Left kidney (tissue), 8 donors: ENCODE measurements around the gene LDAH. TPM values are rescaled to one million over a fixed set of nuclear protein-coding genes. Genes with fewer than 3 reads are reported as not detected.

Experiments used
- DNase-seq: peaks from one replicate; pipeline ENCODE4 v3.0.0-alpha.2; 2013
- long read RNA-seq, 8 donors: transcript quantifications; one replicate each; lab custom pipeline, GENCODE V29; 2026
- polyA plus RNA-seq: library from polyadenylated mRNA; unstranded; fragments of 120-200 nt; gene quantifications from one replicate; pipeline ENCODE4 v1.2.1, GENCODE V29; 2013; ENCODE audit not compliant: insufficient read length

The LDAH gene
- polyA plus RNA-seq = 36.8 TPM
- long read RNA-seq, donor 1, transcript LDAH-201 (7 exons, 2,907 nt) = major isoform, 5 of 12 reads
- long read RNA-seq, donor 1, partial matches to known transcripts = 0 of 12 reads
- long read RNA-seq, donor 1, other reads (novel, unspliced or antisense) = 0 of 12 reads
- long read RNA-seq, donor 2, partial matches to known transcripts = 0 of 4 reads
- long read RNA-seq, donor 2, other reads (novel, unspliced or antisense) = 0 of 4 reads
- long read RNA-seq, donor 3, transcript LDAH-201 (7 exons, 2,907 nt) = major isoform, 9 of 10 reads
- long read RNA-seq, donor 3, partial matches to known transcripts = 0 of 10 reads
- long read RNA-seq, donor 3, other reads (novel, unspliced or antisense) = 0 of 10 reads
- long read RNA-seq, donor 4 = 0 reads
- long read RNA-seq, donor 5, transcript LDAH-201 (7 exons, 2,907 nt) = major isoform, 8 of 12 reads
- long read RNA-seq, donor 5, partial matches to known transcripts = 0 of 12 reads
- long read RNA-seq, donor 5, other reads (novel, unspliced or antisense) = 0 of 12 reads
- long read RNA-seq, donor 6, partial matches to known transcripts = 0 of 9 reads
- long read RNA-seq, donor 6, other reads (novel, unspliced or antisense) = 0 of 9 reads
- long read RNA-seq, donor 7, partial matches to known transcripts = 0 of 6 reads
- long read RNA-seq, donor 7, other reads (novel, unspliced or antisense) = 0 of 6 reads
- long read RNA-seq, donor 8, partial matches to known transcripts = 0 of 4 reads
- long read RNA-seq, donor 8, other reads (novel, unspliced or antisense) = 0 of 4 reads

- DNase-seq = peak; percentile 95
Observed at GRCh38 chr2:20822535-20823490, at the start of gene LDAH. LDAH (minus strand) TSS chr2:20823101; CDS start chr2:20801463, 21,638 bp downstream.

DNA sequence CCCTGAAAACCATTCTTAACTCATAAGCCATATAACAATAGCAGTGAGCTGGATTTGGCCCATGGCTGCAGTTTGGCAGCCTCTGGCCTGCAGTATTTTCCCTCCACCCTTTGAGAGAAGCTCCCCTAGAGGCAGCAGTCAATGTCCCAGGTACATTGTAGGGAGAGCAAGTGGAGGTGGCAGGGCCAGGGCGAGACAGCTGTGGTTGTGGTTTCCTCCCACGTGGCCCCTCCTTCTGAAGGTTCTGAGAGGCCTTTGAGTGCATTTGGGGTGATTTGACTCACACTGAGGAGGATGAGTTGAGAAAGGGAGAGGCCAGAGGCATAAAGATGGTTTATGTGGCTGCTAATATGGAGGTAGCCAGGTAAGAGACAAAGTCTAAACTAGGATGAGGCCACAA is 45.5 kb upstream of the LDAH start:
- no peak for DNase-seq

DNA sequence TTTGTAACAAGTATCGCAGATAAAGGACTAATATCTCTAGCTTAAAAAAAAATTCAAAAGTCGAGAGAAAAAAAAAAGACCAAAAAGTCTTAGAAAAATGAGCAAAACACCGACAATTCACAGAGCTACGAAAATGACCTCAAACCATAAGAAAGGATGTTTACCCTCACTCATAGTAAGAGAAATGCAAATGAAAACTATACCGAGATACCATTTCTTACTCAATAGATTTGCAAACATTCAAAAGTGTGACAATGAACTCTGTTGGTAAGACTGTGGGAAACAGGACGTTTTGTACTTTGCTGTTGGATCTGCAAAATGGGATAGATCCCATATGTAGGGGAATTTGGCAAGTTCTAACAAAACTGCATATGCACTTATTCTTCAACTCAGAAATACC is 39.9 kb upstream of the LDAH start:
- DNase-seq = no peak

GRCh38 chr2:20855456-20855855 is 32.6 kb upstream of the LDAH start:
- no peak for DNase-seq

- DNase-seq = no peak
Observed at GRCh38 chr2:20852670-20853069, 29.8 kb upstream of the LDAH start.

- DNase-seq = no peak
Observed at GRCh38 chr2:20852139-20852538, 29.2 kb upstream of the LDAH start.

GRCh38 chr2:20844246-20844645 is 21.3 kb upstream of the LDAH start:
- DNase-seq = no peak

GRCh38 chr2:20839052-20839451 is 16.2 kb upstream of the LDAH start:
- DNase-seq = no peak

DNA sequence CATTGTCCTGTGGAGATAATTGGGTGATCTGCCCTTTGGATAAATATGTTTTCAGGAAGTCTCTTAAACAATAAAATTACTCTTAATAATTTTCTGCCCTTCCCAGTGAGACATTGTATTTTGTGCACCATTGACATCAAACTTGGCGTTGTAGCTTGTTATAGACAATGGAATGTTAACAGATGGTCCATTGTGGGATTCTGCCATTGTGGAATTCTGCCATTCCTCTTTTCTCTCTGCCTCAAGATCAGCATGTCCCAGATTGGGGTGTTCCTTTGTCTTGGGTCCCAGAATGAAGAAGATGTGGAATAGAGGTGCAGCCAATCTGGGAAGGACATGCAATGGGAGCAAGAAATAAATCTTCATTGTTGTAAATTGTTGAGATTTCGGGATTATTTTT is 15.1 kb upstream of the LDAH start:
- no peak for DNase-seq

DNA sequence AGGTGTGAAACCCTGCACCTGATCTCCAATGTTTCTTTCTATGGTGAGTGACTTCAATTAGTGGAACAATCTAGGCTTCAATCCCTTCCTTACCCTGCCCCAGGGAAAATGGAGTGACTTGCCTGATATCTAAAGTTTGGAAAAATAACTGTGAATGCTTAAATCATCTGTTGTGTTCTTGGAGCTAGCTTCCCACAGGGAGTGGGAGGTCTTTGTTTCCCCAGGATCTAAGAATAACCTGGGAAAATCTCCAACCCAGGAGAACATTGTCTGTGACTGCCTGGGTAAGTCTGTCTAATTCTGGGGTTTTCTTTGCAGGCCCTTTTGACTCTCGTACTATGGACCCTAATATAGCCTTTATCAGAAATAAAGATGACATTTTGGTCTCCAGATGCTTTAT is 13.6 kb upstream of the LDAH start:
- no peak for DNase-seq

GRCh38 chr2:20834331-20834730 is 11.4 kb upstream of the LDAH start:
- no peak for DNase-seq

- DNase-seq = no peak
Observed at GRCh38 chr2:20832606-20833005, 9.7 kb upstream of the LDAH start.

DNA sequence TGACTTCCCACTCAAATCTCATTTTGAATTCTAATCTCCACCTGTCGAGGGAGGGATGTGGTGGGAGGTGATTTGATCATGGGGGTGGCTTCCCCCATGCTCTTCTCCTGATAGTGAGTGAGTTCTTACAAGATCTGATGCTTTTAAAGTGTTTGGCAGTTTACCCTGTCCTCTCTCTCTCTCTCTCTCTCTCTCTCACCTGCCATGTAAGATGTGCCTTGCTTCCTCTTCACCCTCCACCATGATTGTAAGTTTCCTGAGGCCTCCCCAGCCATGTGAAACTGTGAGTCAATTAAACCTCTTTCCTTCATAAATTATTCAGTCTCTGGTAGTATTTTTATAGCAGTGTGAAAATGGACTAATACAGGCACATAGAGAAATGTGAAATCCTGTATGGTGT is 7.0 kb upstream of the LDAH start:
- no peak for DNase-seq

DNA sequence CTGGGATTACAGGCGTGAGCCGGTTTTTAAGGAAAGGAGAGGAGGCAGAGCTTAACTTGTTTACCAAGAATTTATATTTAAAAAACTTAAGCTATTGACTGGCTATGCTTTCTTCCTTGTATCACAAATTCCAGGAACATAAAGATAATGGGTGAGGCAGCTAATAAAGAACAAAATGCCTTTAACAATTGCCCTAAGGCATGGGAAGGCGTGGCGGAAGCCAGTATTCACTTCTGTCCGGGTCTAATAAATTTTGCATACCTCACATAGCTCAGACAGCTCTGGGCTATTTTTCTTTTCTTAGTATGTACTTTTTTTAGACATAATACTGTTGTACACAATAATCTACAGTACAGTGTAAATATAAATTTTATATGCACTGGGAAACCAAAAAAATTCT is 1.0 kb upstream of the LDAH start:
- DNase-seq = no peak

DNA sequence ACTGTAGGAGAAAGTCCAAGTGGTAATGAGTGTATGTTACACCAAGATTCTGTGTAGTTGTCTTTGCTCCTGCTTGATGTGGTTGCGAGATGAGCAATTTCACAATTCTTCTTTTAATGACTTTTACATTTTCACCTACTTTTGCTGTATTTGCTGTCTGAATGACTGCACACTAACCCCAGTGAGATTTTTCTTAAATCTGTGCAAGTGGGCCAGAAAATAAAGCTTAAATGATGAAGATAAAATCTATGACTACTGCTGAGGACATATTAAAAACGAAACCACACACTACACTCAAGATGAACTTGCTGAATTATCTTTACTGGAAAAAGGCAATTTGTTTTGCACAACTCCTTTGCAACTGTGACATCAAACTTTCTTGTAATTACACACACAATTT is 4.1 kb downstream of the LDAH start:
- no peak for DNase-seq

DNA sequence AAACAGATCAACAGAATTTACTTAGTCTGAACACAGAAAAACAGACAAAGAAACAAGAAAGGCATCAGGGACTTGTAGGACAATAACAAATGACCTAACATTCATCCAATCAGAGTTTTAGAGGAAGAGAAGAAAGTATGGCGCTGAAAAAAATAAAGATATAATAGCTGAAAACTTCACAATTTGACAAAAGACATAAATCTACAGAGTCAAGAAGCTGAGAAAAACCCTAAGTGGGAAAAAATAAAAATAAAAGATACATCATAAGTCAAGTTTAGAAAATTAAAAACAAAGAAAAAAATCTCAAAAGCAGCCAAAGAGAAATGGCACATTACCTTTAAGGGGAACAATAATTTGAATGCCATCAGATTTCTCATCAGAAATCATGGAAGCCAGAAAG is 7.7 kb downstream of the LDAH start:
- no peak for DNase-seq

GRCh38 chr2:20812779-20813178 is 10.1 kb downstream of the LDAH start:
- no peak for DNase-seq

DNA sequence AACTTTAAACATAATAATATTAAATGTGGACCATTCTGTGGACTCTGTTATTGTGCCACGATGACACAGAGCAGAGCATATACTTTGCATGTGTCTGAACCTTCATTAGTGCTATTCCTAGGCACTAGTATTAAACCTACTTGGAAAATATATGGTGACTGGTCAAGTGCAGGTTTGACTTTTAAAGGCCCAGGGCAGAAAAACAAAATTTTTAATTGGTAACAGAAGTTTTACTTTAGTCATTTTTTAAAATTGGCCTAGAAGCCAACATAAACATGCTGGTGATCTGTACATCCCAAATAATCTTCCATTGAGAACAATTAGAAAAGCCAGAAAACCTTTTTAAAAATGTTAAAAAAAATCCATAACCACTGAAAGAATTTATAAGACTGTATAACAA is 16.6 kb downstream of the LDAH start:
- DNase-seq = no peak

GRCh38 chr2:20803974-20804373 is 18.9 kb downstream of the LDAH start:
- no peak for DNase-seq

DNA sequence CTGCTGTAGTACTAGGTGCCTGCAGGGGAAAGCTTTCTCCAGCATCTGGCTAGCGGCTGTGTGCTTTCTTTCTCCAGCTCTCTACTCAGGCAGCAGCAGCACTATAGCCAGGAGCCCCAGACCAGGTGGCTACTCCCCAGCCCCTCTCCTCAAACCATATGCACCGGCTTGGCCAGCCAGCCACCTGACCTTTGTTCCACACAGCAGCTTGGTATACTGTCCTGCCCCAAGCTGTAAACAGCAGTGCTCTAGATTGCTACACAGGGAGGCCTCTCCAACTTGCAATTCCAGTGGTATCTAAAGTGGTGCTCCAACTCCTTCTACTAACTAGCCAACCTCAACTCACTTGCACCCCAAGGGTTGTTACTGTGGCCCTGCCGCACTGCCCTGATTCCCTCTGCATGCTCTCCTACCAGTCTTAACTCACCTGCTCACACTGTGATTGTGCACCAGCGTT is 19.6 kb downstream of the LDAH start:
- DNase-seq = no peak

DNA sequence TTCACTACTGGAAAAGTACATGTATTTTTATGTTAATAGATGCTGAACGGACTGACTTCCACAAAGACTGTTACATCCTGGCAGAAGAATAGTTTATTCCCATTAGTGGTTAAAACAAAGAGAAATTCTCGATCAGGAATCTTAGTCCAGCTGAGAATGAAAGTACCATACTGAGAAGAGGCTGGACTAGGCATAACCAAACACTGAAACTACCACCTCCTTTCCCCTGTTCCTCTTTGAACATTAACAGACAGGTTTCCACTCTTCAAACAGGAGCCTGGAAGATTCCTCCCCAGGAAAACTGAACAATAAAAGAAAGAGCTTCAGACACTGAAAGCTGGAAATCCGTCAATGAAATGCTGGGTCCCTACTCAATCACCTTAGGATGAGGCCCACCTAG is 25.8 kb downstream of the LDAH start:
- no peak for DNase-seq

DNA sequence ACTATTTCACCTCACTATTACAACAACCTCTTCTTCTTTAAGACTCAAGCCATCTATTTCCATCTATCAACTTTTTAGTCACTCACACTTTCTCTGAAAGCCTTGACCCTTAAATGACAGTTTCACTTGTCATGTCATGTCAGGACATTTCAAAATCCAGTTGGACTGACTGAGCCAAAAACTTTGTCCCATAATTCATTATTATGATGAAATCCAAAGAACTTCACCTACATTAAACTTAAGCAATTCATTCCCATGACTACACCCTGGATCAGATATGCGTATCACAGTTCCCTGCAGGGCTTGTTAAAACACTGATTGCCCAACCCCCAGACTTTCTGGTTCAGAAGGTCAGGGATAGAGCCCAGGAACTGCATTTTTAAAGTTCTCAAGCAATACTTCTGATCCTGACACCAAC is 26.5 kb downstream of the LDAH start:
- no peak for DNase-seq
